HG03060 (cell line): Measurements from ENCODE around the gene OSM.

ENCODE experiments used
- ATAC-seq: cut with Tn5 transposase; IDR thresholded peaks from one replicate; pipeline ENCODE4 v1.9.1; 2021; ENCODE audit warnings: low read depth, moderate number of reproducible peaks; ENCODE audit not compliant: unreplicated experiment

OSM gene

DNA sequence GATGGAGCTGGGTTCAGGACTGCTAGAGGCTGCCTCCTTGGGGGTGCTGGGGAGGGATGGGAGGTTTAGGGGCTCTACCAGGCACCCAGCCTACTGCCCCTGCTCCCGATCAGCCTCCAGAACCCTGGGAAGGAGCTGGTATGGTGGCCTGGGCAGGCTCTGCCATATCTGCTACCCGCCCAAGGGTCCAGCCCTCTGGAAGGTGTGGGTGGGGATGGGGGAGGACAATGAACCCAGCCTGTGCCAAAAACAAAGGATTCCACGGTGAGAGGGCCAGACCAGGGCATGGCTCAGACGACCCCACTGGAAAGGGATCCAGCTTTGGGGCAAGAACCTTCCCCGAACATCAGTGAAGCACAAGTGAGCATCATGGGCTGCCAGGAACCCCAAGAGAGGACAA lies 19.7 kb upstream of the OSM start:
- ATAC-seq: no peak

GRCh38 chr22:30285846-30286200 lies 19.2 kb upstream of the OSM start:
- no peak for ATAC-seq

GRCh38 chr22:30285176-30285845 lies 18.7 kb upstream of the OSM start:
- ATAC-seq: no peak

DNA sequence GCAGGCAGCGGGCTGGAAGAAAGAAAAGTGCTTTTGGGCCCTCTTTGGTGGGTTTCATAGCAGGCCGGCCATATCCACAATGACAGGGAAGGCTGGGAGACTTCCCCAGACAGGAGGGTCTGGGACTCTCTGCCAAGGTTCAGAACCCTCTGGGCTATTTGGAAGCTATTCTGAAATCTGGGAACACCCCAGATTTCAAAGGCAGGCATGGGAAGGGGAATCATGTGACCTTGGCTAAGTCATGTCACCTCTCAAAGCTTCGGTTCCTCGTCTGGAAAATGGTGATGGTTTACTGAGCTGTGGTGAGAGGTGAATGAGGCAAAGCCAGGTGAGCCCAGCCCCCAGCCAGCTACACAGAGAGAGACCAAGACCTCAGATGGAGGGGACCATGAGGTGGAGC lies 18.0 kb upstream of the OSM start:
- ATAC-seq: no peak

DNA sequence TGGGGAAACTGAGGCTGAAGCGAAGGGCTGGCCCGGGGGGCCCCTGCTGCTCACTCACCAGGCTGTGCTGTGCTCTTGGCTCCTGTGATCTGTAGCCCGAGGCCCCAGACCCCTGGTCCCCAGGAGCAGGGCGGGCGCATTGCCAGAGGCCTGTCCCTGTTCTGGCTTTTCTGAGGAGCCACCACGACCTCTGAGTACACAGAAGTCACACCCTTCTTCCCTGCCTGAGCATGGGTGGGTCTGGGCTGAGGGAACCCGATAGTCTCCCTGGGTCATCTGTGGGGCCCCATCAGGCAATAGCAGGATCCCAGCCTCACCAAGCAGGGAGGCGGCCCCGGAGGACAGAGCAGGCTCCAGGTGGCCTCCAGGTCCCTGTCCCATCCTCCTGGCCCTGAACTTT lies 17.5 kb upstream of the OSM start:
- ATAC-seq: no peak

DNA sequence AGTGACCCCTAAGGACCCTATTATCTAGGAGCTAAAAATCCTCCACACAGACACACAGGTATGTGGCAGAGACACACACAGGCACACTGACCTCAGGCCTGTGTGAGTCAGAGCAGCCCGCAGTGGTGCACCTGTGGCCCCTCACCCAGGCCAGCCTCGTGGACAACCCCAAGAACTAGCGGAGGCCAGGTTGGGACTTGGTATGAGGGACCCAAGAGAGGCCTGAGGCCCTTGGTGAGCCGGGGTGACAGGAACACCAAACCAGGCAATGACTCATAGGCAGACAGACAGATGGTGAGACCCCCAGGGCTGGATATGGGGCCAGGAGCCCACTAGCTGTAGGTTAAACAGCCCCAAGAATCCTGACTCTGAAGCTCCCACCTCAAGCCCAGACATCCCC lies 16.7 kb upstream of the OSM start:
- no peak for ATAC-seq

DNA sequence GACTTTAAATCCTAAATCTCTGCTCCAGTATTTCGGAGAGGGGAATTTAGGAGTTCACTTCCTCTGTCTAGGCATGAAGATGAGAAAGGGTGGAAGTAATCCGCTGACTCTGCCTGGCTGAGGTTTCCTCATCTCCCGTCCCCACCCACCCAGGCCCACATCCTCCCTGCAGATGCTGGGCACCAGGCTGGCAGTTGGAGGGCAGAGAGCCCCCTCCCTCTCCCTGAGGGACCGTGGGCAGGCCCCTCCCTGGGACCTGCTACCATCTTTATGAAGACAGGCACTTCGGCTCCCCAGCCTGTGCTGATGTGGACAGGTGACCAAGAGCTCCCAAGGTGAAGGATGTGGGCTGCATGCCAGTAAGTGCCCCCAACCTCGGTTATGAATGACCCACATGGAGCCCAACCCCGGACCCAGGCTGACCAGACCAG lies 16.0 kb upstream of the OSM start:
- ATAC-seq: no peak

GRCh38 chr22:30280505-30280904 lies 13.9 kb upstream of the OSM start:
- no peak for ATAC-seq

- ATAC-seq: no peak
Observed at GRCh38 chr22:30279932-30280331, 13.3 kb upstream of the OSM start.

GRCh38 chr22:30279046-30279788 lies 12.6 kb upstream of the OSM start:
- ATAC-seq: no peak

DNA sequence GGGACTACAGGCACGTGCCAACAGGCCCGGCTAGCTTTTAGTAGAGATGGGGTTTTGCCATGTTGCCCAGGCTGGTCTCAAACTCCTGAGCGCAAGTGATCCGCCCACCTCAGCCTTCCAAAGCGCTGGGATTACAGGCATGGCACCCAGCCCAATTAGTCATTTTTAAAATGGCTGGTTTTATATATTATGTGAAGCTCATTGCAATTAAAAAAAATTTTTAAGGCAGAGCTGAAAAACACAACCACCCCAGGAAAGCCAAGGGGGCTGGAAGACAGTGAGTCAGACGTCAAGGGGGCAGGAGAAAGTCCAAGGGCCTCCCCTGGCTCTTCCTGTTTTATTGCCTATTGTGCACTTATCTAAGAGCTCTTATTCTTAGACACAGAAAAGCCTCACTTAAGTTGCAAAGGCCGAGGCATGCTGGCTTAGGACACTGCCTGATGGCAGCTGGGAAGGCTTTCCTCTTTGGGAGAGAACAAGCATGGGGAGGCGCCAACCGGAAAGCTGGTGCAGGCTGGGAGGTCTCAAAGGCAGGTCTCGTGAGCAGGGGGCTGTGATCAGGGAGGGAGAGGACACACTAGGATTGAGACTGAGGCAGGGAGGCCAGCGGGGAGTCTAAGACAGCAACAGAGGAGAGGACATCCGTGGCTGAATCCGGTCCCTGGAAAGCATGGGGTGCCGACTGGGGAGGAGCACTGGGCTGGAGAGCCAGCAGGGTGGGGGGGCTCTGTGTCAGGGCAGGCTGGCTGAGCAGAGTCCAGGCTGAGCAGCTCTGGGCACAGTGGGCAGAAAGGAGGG lies 11.1 kb upstream of the OSM start:
- ATAC-seq: no peak

DNA sequence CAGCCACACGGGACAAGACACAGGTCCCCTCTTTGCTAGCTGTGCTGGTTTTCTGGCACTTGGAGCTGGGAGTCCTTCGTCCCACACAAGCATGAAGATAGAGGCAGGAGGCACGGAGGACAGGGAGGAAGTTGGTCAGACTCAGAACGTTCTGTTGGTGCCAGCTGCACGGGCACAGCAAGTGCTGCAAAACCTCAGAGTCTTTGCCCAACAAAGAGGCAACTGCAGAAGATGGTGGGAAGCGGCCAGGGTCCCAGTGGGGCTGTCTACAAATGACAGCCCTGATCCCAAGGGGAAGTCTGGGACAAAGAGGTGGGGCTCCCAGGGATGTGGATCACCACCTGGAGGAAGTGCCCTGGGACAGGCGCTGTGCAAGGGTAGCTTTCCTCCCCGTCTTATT lies 9.4 kb upstream of the OSM start:
- ATAC-seq: no peak

- ATAC-seq: no peak
Observed at GRCh38 chr22:30275625-30276024, 9.0 kb upstream of the OSM start.

DNA sequence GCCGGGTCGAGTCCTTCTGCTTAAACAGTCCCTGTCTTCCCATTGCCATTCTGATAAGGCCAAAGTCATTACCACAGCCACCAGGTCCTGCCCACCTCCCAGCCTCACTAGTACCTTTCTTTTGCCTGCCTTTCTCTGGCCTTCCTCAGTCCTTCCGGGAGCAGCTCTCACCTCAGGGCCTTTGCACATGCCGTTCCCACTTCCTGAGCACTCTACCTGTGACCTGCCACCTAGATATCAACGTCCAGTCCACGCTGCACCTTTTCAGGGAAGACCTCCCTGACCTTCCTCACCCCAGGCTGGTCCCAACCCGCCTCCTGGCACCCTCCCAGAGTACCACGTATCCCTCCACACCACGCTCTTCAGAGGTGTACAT lies 7.8 kb upstream of the OSM start:
- no peak for ATAC-seq

DNA sequence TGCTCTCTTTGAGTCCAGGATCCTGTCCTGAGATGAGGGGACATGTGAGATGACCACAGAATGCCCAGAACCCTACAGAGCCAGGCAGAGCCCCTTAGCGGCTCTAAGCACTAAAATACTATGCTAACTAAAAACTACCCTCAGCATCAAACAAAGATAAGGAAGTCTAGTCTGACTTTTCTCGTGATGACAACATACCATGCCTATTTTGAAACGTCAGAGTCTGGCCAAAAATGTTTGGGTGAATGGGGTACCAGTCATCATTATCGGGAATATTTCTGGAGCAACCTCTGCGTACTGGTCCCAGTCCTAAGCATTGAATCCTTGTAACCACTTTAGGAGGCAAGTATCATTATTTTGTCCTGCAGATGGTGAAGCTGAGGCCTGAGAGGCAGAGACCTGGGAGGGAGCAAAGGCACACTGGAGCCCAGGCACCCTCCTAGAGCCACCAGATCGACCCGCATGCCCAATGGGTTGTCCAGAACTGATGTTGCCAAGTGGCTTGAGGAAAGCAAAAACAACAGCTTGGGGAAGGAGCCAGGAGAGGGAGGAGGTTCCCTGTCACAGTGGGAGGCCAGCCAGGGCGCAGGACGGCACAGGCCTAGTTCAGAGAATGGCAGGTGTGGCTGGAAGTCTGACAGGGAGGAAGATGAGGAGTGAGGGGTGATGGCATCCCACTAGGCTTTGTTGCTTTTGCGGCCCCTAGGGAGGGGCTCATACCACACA lies 7.2 kb upstream of the OSM start:
- ATAC-seq: no peak

GRCh38 chr22:30272781-30273601 lies 6.3 kb upstream of the OSM start:
- no peak for ATAC-seq

GRCh38 chr22:30270832-30271231 lies 4.2 kb upstream of the OSM start:
- no peak for ATAC-seq

DNA sequence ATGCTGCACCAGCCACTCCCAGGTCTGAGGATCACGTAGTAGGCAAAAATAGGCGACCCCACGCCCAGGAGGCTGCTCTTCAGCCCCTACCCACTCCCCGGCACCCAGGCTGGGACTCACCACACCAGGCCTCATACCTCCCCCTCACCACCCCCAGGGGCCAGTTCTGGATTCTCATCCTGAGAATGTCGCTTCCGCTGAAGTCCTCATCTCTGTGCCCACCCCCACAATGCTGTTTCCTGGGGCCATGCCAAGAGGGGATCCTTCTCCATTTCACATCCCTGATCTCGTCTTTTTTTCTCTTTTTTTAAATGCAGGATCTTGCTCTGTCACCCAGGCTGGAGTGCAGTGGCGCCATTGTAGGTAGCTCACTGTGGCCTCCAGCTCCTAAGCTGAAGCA lies 1.7 kb upstream of the OSM start:
- no peak for ATAC-seq

- no peak for ATAC-seq
Observed at GRCh38 chr22:30267382-30268302, 991 bp upstream of the OSM start.
